GM18519 (cell line): ENCODE data around the gene CTPS1.
A peak's percentile ranks its signal among the peaks of the same experiment; 100 is the strongest.

Experiments
- ATAC-seq: cut with Tn5 transposase; IDR thresholded peaks from one replicate; pipeline ENCODE4 v1.9.1; 2021; ENCODE audit warnings: mild to moderate bottlenecking, moderate library complexity; ENCODE audit not compliant: unreplicated experiment, low FRiP score

Gene CTPS1, protein sequence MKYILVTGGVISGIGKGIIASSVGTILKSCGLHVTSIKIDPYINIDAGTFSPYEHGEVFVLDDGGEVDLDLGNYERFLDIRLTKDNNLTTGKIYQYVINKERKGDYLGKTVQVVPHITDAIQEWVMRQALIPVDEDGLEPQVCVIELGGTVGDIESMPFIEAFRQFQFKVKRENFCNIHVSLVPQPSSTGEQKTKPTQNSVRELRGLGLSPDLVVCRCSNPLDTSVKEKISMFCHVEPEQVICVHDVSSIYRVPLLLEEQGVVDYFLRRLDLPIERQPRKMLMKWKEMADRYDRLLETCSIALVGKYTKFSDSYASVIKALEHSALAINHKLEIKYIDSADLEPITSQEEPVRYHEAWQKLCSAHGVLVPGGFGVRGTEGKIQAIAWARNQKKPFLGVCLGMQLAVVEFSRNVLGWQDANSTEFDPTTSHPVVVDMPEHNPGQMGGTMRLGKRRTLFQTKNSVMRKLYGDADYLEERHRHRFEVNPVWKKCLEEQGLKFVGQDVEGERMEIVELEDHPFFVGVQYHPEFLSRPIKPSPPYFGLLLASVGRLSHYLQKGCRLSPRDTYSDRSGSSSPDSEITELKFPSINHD

DNA sequence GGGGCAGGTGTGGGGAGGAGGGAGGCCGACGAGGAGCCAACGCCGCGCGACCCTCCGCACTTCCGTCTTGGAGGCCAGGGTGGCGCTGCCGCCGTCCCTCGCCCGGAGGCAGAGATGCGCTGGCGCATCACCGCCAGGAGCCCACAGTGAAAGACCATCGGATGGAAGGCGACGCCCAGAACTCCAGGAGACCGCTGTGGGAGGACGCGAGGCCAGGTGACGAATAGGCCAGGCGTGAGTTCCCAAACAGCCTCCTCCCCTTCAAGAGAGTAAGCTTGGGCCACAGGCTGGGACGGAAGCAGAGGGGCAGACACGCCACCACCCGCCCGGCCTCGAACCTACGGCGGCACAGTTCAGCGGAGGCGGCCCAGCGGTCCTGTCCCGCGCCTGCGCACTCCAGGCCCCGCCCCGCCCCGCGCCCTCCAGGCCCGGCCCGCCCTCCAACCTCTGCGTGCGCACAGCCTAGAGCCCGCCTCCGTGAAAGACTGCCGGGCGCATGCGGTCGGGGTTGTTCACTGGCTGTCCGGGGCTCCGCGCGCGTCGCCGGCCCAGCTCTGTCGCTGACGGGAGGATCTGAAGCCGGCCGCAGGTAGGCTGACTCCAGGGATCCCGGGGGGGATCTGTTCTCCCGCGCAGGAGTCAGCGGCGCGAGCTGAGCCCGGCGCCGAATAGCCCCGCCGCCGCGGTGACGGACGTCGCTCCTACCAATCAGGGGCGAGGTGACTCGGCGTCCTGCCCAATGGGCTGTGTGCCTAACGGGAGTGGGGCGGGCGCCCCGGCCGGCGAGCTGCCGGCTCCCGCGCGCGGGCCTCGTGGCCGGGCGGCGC lies at the start of gene CTPS1:
CTPS1 (plus strand) TSS at position 456 of the 827 bp plus-strand sequence. CDS start 3,595 bp downstream, outside the sequence.
- ATAC-seq = peak; percentile 80

DNA sequence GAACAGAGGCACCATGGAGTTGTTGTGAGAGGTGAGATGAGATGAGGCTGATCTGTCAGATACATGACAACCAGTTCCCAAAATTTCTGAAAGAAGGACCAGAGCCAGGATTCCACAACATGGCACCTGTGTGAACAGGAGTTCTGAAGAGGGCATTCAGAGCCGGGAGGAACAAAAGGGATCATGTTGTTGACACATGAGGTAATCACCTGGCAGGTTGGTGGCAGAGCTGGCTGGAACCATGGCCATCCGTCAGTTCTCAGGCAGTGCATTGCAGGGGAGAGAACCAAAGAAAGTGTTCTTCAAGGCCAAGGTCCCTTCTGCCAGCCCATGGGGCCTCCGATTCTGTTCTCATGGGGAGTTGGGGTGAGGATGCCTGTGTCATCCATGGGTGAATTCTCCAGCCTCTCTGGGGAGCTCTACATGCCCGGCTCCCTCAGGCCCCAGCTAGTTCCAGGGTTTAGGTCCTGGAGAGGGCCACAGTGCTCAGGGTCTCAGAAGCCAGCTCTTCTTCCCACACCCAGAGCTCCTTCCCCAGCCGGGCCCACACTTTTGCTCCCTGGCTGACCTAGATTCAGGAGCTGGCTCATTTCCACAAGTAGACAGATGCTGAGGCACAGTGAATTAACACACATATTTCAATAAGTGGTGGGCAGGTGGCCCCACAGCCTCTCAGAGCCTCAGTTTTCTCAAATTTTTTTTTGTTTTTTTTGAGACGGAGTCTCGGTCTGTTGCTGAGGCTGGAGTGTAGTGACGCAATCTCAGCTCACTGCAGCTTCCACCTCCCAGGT lies 49.1 kb upstream of the CTPS1 start:
- ATAC-seq = no peak

DNA sequence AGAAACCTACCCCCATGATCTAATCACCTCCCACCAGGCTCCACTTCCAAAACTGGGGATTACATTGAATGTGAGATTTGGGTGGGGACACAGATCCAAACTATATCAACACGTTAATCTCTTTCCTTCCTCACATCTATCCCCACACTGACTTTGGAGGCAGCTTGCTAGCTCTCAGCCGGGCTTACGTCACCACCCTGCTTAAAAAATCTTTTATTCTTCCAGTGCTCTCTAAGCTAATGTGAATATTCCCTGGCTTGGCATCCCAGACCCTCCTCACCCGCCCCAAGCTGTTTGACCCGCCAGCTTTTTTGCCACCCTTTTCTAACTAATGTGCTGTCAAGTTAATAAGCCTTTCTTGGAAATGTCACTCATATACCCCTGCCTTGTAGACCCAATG lies 47.9 kb upstream of the CTPS1 start:
- no peak for ATAC-seq

GRCh38 chr1:40932006-40932405 lies 47.5 kb upstream of the CTPS1 start:
- ATAC-seq = no peak

- ATAC-seq = no peak
These were observed 42.6 kb upstream of the CTPS1 start for GRCh38 chr1:40936931-40937339.

- no peak for ATAC-seq
These were observed 41.1 kb upstream of the CTPS1 start for GRCh38 chr1:40938393-40938792.

DNA sequence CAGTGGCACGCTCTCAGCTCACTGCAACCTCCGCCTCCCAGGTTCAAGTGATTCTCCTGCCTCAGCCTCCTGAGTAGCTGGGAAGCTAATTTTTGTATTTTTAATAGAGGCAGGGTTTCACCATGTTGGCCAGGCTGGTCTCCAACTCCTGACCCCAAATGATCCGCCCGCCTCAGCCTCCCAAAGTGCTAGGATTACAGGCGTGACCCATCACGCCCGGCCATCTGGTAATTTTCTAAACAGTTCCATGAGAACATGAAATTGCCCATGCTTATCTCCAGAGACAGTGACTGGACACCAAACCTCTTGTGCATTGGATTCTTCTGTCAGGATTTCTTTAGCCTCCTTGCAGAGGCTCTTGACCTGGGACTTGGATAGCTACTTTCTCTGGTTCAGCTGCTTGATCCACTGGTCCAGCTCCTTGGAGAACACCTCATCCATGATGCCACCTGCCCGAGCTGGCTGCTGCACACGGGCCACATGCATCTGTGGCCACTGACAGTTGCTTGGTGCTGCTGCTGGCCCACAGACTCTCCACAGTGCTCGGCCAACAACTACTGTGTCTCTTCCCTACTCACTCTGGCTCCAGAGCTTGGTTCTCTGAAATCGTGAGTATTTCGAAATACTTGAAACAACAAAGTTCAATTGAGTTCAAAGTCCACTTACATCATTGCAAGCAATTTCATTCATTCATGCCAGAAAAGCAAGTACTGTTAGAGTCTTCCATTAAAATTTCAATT lies 40.0 kb upstream of the CTPS1 start:
- no peak for ATAC-seq

- ATAC-seq = no peak
These were observed 35.2 kb upstream of the CTPS1 start for GRCh38 chr1:40944326-40944725.

DNA sequence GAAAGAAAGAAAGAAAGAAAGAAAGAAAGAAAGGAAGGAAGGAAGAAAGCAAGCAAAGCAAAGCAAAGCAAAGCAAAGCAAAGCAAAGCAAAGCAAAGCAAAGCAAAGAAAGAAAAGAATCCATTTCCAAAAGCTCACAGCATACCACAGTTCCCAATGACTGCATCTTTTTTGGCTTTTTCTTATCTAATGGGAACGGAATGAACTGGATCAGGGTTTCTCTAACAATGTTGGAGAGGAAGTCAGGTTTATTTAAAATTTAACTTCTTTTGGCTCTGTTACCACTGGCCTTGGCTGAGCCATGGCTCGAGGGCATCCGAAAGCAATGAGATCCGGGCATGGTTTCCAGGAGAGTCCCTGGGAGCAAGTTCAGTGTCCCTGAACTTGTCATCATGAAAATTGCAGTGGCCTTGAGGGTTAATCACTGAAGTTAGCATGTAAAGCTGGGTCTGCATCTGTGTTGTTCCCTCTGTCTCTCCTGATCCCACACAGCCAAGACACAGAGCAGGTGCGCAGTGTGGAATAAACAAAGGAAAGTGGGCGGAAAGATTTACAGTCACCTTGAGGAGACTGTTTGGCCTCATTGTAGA lies 34.6 kb upstream of the CTPS1 start:
- no peak for ATAC-seq

DNA sequence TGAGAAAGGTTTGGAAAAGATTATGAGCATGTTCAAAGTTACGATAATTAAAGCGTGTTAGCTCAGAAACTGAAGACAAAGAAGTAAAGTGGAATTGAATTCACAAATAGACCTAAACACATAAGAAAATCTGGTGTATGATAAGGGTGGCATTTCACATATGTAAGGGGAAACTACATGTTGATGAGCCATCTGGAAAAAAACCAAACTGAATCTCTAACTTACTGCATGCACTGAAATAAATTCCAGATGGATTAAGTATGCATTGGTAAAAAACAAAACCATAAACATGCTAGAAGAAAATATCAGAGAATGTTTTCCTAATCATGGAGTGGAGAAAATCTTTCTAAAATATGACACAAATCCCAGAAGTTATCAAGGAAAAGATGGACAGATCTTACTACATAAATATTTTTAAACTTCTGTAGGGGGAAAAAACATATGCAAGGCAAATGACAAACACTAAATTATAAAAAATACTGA lies 34.0 kb upstream of the CTPS1 start:
- ATAC-seq = no peak

DNA sequence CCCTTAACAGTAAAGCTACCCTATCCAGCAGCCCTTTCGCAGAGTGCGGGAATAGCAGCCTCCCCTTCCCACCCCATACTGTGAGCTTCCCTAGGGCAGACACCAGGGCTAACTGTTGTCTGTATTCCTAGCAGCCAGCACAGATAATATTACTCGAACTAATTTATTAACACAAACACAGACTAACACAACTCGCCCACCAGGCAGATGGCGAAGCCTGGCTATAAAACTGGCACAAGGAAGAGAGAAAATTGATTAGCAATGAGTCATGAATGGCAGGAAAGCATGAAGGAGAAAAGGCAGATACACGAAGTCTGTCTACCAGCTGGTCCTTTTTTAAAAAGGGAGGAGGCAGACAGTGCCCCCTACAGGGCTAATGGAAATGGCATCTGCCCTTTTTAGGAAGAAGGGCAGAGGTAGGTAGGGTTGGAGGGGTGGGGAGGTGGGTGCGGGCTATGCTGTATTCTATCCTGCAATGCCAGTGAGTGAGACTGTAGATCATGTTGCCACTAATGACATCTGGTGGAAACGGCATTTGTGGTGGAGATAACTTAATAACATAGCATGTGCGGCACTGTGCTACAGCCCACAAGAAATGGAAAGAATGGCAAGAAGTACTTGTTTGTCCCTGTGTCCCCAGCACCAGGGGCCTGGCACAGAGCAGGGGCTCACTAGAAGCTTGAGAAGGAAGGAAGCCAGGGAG lies 30.6 kb upstream of the CTPS1 start:
- ATAC-seq = no peak

- ATAC-seq = no peak
These were observed 29.9 kb upstream of the CTPS1 start for GRCh38 chr1:40949563-40949962.

DNA sequence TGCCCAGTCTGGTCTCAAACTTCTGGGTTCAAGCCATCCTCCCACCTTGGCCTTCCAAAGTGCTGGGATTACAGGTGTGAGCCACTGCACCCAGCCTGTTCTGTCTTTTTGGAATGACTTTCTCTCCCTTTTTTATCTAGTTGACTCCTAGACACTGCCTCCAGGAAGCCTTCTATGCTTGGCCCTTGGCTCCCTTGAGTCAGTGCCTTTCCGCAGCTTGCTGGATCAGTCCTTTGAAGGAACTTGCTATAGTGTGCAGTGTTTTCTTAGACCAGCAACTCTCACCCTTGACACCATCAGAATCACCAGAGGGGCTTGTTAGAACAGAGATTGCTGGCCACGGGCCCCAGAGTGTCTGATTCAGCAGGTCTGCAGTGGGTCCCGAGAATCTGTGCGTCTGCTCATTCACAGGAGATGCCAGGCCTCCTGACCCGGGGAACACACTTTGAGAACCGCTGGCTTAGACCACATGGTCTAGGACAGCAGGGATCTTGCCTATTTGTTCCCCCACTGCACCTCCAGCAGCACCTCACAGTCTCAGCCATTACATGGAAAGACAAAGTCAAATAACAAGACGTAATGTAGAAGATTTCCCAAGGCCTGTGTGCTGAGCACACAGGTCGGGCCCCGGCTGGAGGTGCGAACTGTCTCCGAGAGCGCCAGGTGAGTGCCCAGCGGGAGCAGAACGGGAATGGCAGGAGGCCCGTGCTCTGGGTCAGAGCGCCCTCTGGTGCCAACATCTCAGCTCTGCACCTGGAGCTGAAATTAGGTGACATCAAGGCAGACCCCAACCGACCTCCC lies 27.4 kb upstream of the CTPS1 start:
- ATAC-seq = no peak

GRCh38 chr1:40952744-40953315 lies 26.7 kb upstream of the CTPS1 start:
- no peak for ATAC-seq

DNA sequence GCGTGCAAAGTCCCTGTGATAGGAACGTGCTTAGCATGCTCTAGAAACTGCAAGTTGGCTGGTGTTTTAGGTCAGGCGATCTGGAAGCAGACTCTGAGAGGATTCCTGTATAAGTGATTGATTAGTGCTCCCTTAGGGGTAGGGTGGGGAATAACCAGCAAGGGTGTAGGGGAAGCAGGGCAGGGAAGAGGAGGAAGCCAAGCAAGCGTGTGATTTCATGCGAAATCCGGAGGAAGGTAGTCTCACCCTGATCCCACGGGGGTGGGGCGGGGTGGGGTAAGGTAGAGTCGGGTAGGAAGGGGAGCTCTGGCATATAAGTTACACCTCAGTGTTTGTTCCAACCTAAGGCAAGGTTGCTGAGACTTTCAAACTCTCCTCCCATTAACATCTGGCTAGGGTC lies 24.9 kb upstream of the CTPS1 start:
- ATAC-seq = no peak

- no peak for ATAC-seq
These were observed 24.2 kb upstream of the CTPS1 start for GRCh38 chr1:40955266-40955665.

- no peak for ATAC-seq
These were observed 23.1 kb upstream of the CTPS1 start for GRCh38 chr1:40956407-40956806.

GRCh38 chr1:40958210-40958609 lies 21.3 kb upstream of the CTPS1 start:
- no peak for ATAC-seq
